HepG2 (cell line): Measurements from ENCODE around the gene ZNF160. TPM values are rescaled to one million over a fixed set of nuclear protein-coding genes. Genes with fewer than 3 reads are reported as not detected.

Experiments
- ATAC-seq: fragments of 200-7000 bp; cut with Tn5 transposase; 3 replicates; pipeline ENCODE4 v1.9.1; 2020; ENCODE audit warnings: mild to moderate bottlenecking, moderate library complexity
- BruUV-seq: library from RNA; stranded (reverse); fragments of 400-500 nt; replicated peaks from 2 replicates; lab custom pipeline; 2021; lab: Mats Ljungman, UMichigan
- CTCF ChIA-PET: fragments of 300-600 bp; formaldehyde crosslinking; extraction: SDS; loops from one replicate; lab custom pipeline; 2021; ENCODE audit warnings: low total read pairs, inconsistent platforms, low intra/inter-chr PET ratio; lab: Yijun Ruan, JAX
- POLR2A ChIA-PET: fragments of 350-600 bp; sonication (Branson Sonifier 250); formaldehyde crosslinking; loops from one replicate; lab custom pipeline; 2020; ENCODE audit warnings: antibody characterized with exemption, inconsistent platforms; lab: Yijun Ruan, JAX
- DNase-seq: peaks from one replicate; pipeline ENCODE4 v3.0.0-alpha.2; 2015; ENCODE audit warnings: low spot score
- FAIRE-seq: peaks from 3 replicates; lab custom pipeline; 2011; peaks lifted over from hg19 to GRCh38; lab: Jason Lieb, UNC
- H2AFZ ChIP-seq: one replicate; pipeline ENCODE4 v1.6.1; 2011; ENCODE audit warnings: low read length, inconsistent platforms
- H3K27ac ChIP-seq: fragments of 300-600 bp; 3 replicates; pipeline ENCODE4 v1.8.0; 2011; ENCODE audit warnings: mixed run types, mild to moderate bottlenecking, mixed read lengths, low read length, inconsistent platforms; ENCODE audit not compliant: insufficient read depth; ENCODE audit errors: extremely low read length
- H3K27me3 ChIP-seq, 2 experiments: fragments of 200-600 bp in 1 of 2; 2 replicates in 1 of 2; 3 replicates in 1 of 2; pipeline versions ENCODE4 v1.6.0 to v1.8.0; 2011; ENCODE audit warnings: low read length in 2 of 2, mild to moderate bottlenecking in 2 of 2, moderate library complexity in 2 of 2, inconsistent platforms in 1 of 2; ENCODE audit not compliant: insufficient read depth in 2 of 2, control insufficient read depth in 1 of 2
- H3K36me3 ChIP-seq, 2 experiments: fragments of 200-600 bp in 1 of 2; replicated peaks in 1 of 2; 2 replicates in 1 of 2; 3 replicates in 1 of 2; pipeline versions ENCODE4 v1.5.1 to v1.8.0; 2011; ENCODE audit warnings: low read length in 2 of 2, inconsistent platforms in 1 of 2; ENCODE audit not compliant: insufficient read depth in 2 of 2, control insufficient read depth in 1 of 2
- H3K4me1 ChIP-seq: 2 replicates; pipeline ENCODE4 v1.5.1; 2012; ENCODE audit warnings: low read length, inconsistent platforms; ENCODE audit not compliant: insufficient read depth
- H3K4me2 ChIP-seq: 2 replicates; pipeline ENCODE4 v1.6.0; 2011; ENCODE audit warnings: low read depth, low read length, inconsistent platforms
- H3K4me3 ChIP-seq, 3 experiments: fragments of 200-600 bp in 1 of 3; sonication (generic), shearing (Covaris generic) in 1 of 3; replicated peaks in 1 of 3; 2 replicates each; pipeline ENCODE4 v1.5.1; 2011 to 2016; ENCODE audit warnings: low read length in 3 of 3, inconsistent platforms in 2 of 3, low read depth in 2 of 3, mild to moderate bottlenecking in 2 of 3, control low read depth in 1 of 3, mixed read lengths in 1 of 3; ENCODE audit not compliant: insufficient read depth in 1 of 3
- H3K79me2 ChIP-seq: one replicate; pipeline ENCODE4 v1.6.1; 2011; ENCODE audit warnings: low read length, inconsistent platforms; ENCODE audit not compliant: insufficient read depth
- H3K9ac ChIP-seq: 2 replicates; pipeline ENCODE4 v1.6.0; 2011; ENCODE audit warnings: mild to moderate bottlenecking, low read depth, low read length, inconsistent platforms; ENCODE audit not compliant: insufficient read depth
- H3K9me3 ChIP-seq: 2 replicates; pipeline ENCODE4 v1.5.1; 2012; ENCODE audit warnings: mild to moderate bottlenecking, low read length
- H4K20me1 ChIP-seq: 2 replicates; pipeline ENCODE4 v1.6.0; 2011; ENCODE audit warnings: inconsistent platforms, mild to moderate bottlenecking, low read length, moderate library complexity; ENCODE audit not compliant: insufficient read depth
- GZF1 ChIP-seq: sonication (generic); formaldehyde crosslinking; IDR thresholded peaks from 2 replicates; pipeline ENCODE4 v1.5.1; 2020; ENCODE audit warnings: mild to moderate bottlenecking, missing genetic modification reagents
- IKZF4 ChIP-seq: sonication (generic); formaldehyde crosslinking; IDR thresholded peaks from 2 replicates; pipeline ENCODE4 v1.5.1; 2020; ENCODE audit warnings: borderline replicate concordance, mild to moderate bottlenecking, low read depth, missing genetic modification reagents; ENCODE audit errors: not compliant biosample characterization
- PTBP1 ChIP-seq: fragments of 200-400 bp; formaldehyde crosslinking; IDR thresholded peaks from 2 replicates; pipeline ENCODE4 v1.6.1; 2018; ENCODE audit warnings: low read length, low read depth; ENCODE audit not compliant: poor library complexity, severe bottlenecking
- SAP130 ChIP-seq: IDR thresholded peaks from 2 replicates; pipeline ENCODE4 v1.6.1; 2016; ENCODE audit warnings: low read depth
- SUZ12 ChIP-seq: fragments of 150-350 bp; IDR thresholded peaks from 2 replicates; pipeline ENCODE4 v1.6.1; 2014; ENCODE audit warnings: low read depth, low read length
- TMF1 ChIP-seq: sonication (generic); formaldehyde crosslinking; IDR thresholded peaks from 2 replicates; pipeline ENCODE4 v1.8.1; 2022; ENCODE audit warnings: low read depth, missing genetic modification reagents
- TRAFD1 ChIP-seq: sonication (generic); formaldehyde crosslinking; IDR thresholded peaks from 2 replicates; pipeline ENCODE4 v1.5.1; 2020; ENCODE audit warnings: missing genetic modification reagents, mild to moderate bottlenecking, borderline replicate concordance
- ZFP41 ChIP-seq: sonication (generic); formaldehyde crosslinking; IDR thresholded peaks from 2 replicates; pipeline ENCODE4 v1.4.0; 2020; ENCODE audit warnings: mild to moderate bottlenecking, missing genetic modification reagents, borderline replicate concordance
- WGBS: methylation state at CpG from one replicate; pipeline ENCODE4 v1.1.6; 2017; ENCODE audit warnings: low lambda C conversion rate; 5-methylcytosine and 5-hydroxymethylcytosine counted together
- in situ Hi-C: cut with HindIII; loops from 2 replicates; pipeline ENCODE4 v1.10.0; 2017; ENCODE audit warnings: low pct_unique_long_range_greater_than_20kb; ENCODE audit not compliant: extremely low pct_ligation_motif_present
- intact Hi-C: fragments of 100-400 bp; cut with micrococcal nuclease; formaldehyde crosslinking; loops from one replicate; pipeline ENCODE4 v1.10.0; 2022; ENCODE audit not compliant: unreplicated experiment
- polyA plus RNA-seq, 8 experiments: library from polyadenylated mRNA; depleted of rRNA in 3 of 8; stranded (reverse) in 7 of 8; unstranded in 1 of 8; fragments of >200 nt; fragmentation: Illumina TruSeq in 4 of 8; extraction: Trizol in 4 of 8; gene quantifications; 2 replicates each; pipeline versions ENCODE4 v1.2.1 to v1.2.3, GENCODE V29; 2011 to 2016; ENCODE audit warnings: low read depth in 4 of 8, missing spikeins in 1 of 8, mixed read lengths in 1 of 8; ENCODE audit not compliant: insufficient read depth in 1 of 8
- total RNA-seq, 5 experiments: library from RNA; depleted of rRNA; stranded (reverse); fragments of >200 nt; fragmentation: Illumina TruSeq; extraction: Trizol; gene quantifications; 2 replicates each; pipeline ENCODE4 v1.2.3, GENCODE V29; 2016; ENCODE audit warnings: low read depth in 1 of 5

Gene ZNF160
- total and polyA plus RNA-seq, 2 of the 13 experiments (the other 11 are each of a cell fraction or from before 2014, with no cell fraction given) = 8.4 to 12.1 TPM

DNA sequence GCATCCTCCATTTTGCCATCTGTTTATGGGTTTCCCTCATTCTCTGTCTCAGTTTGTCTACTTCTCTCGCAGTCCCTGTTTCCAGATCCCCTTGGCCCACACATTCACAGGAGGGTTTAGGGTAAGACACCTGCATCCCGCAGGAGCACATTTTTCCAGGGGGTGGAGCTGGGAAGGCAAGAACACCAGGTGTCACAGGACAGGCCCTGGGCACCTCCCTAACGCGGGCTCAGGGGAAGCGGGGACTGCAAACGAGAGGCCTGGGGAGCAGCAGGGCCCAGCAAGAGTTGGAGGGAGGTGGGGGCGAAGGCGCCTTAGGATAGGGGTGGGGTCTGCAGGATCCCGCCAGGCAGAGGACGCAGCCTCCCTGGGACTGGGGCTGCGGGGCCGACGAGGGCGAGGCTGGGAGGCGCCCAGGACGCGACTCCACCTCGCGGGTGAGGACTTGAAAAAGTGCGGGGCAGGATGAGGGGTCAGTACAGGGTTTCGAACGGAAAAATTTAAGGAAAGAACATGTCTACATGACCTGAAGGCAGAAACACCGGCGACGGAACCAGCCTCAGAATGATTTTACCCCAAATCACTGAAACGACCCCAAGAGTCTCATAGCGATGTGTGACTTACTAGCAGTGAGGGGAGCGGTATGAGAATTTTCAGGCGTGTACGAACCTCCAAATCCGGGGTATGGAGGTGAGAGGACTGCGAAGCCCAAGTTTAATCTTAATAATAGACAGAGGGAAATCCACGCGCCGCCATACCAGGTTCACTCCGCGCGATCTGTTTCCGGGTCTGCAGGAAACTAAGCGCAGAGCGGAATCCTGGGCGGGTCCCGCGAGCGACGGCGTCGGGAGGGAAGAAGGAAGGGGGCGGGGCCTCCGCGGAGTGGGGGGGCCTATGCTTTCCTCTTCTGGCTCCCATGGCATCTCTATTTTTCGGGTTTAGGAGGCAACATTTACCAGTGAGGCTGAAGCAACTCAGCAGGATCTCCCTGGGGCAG is 65.8 kb downstream of the ZNF160 start:
- ChIA-PET POLR2A (no interaction called here), CTCF (no interaction called here)
- ATAC-seq (no peak), FAIRE-seq (no peak), DNase-seq (no peak)
- Histone ChIP-seq H3K36me3 (no peaks in the 10 kb centered on the region), H3K9me3 (peaks cover 46% of the 10 kb centered on the region), H3K4me3 (no peak overlapping the region), H3K9ac (no peak overlapping the region), H2AFZ (no peak overlapping the region), H3K27me3 (no peaks in the 10 kb centered on the region; a peak in 1 of 5 replicates), H3K4me2 (no peak overlapping the region), H3K79me2 (no peaks in the 10 kb centered on the region), H3K27ac (no peak overlapping the region), H4K20me1 (no peaks in the 10 kb centered on the region), H3K4me1 (no peaks in the 10 kb centered on the region)
- in situ Hi-C loops = no loop called here
- BruUV-seq = no TSS peak
- no peak for TF ChIP-seq GZF1 (CRISPR knock-in tag)
- TF ChIP-seq ZFP41 (CRISPR knock-in tag) = no peak
- TF ChIP-seq SAP130 = no peak
- TF ChIP-seq IKZF4 = no peak
- TF ChIP-seq SUZ12 = no peak
- TF ChIP-seq TRAFD1 = no peak
- no peak for TF ChIP-seq TMF1 (CRISPR knock-in tag)
- TF ChIP-seq PTBP1 = no peak
- intact Hi-C loops = no loop called here
- WGBS = 66% methylated on average over 52 of the region's 52 CpGs
